Activated CD4-positive, alpha-beta T cell treated with anti-CD3 and anti-CD28 coated beads, Interleukin-2, amount 50 U/mL, for 24 hours (primary cell): ENCODE results near the gene MTOR.
"Not testable (repeated sequence)": the region's sequence is repeated elsewhere in the genome, so short reads cannot be mapped to it uniquely, and the experiment has no call there.

ENCODE experiments used
- DNase-seq, 2 donors: peaks; one replicate each; pipeline ENCODE4 v3.0.0-alpha.2; 2020; ENCODE audit warnings: low read depth in 1 of 2, low spot score in 1 of 2

Gene MTOR

GRCh38 chr1:11187000-11187399 is 75.4 kb downstream of the MTOR start:
- no peak for DNase-seq

- DNase-seq = no peak
Observed at GRCh38 chr1:11184973-11185372, 77.4 kb downstream of the MTOR start.

GRCh38 chr1:11182884-11183283 is 79.5 kb downstream of the MTOR start:
- no peak for DNase-seq

GRCh38 chr1:11180342-11180744 is 82.0 kb downstream of the MTOR start:
- no peak for DNase-seq

GRCh38 chr1:11179749-11180148 is 82.6 kb downstream of the MTOR start:
- not testable (repeated sequence) for DNase-seq

- DNase-seq = no peak
Observed at GRCh38 chr1:11179125-11179524, 83.2 kb downstream of the MTOR start.

- DNase-seq = no peak
Observed at GRCh38 chr1:11178021-11179015, 84.0 kb downstream of the MTOR start.

- DNase-seq = no peak
Observed at GRCh38 chr1:11176081-11176706, 86.2 kb downstream of the MTOR start.

GRCh38 chr1:11175461-11175860 is 86.9 kb downstream of the MTOR start:
- DNase-seq = no peak

- no peak for DNase-seq
Observed at GRCh38 chr1:11174261-11174942, 87.9 kb downstream of the MTOR start.

- DNase-seq = no peak
Observed at GRCh38 chr1:11170102-11170501, 92.2 kb downstream of the MTOR start.

GRCh38 chr1:11169202-11169601 is 93.1 kb downstream of the MTOR start:
- DNase-seq = no peak

GRCh38 chr1:11168731-11169130 is 93.6 kb downstream of the MTOR start:
- no peak for DNase-seq

GRCh38 chr1:11166744-11167143 is 95.6 kb downstream of the MTOR start:
- DNase-seq = not testable (repeated sequence)

GRCh38 chr1:11162752-11163151 is 99.6 kb downstream of the MTOR start:
- DNase-seq = not testable (repeated sequence)

GRCh38 chr1:11158720-11159321 is 103.5 kb downstream of the MTOR start:
- DNase-seq = no peak

- no peak for DNase-seq
Observed at GRCh38 chr1:11158291-11158690, 104.1 kb downstream of the MTOR start.

GRCh38 chr1:11157867-11158266 is 104.5 kb downstream of the MTOR start:
- no peak for DNase-seq

GRCh38 chr1:11157394-11157793 is 105.0 kb downstream of the MTOR start:
- DNase-seq = no peak

- no peak for DNase-seq
Observed at GRCh38 chr1:11156963-11157362, 105.4 kb downstream of the MTOR start.

- DNase-seq = no peak
Observed at GRCh38 chr1:11156441-11156840, 105.9 kb downstream of the MTOR start.
